Endothelial cell of umbilical vein (primary cell): ENCODE measurements around the gene C11orf68. TPM values are rescaled to one million over a fixed set of nuclear protein-coding genes. Genes with fewer than 3 reads are reported as not detected.

Source experiments
- BruUV-seq: library from RNA; stranded (reverse); fragments of 400-500 nt; replicated peaks from 2 replicates; lab custom pipeline; 2021; lab: Mats Ljungman, UMichigan
- CTCF ChIA-PET: fragments of 300-600, 350-600 bp; sonication (Branson Sonifier 250); formaldehyde crosslinking; loops from one replicate; lab custom pipeline; 2021; ENCODE audit warnings: antibody characterized with exemption, inconsistent platforms; lab: Charles Lee
- POLR2A ChIA-PET: fragments of 300-600, 350-600 bp; sonication (Branson Sonifier 250); formaldehyde crosslinking; loops from one replicate; lab custom pipeline; 2021; ENCODE audit warnings: antibody characterized with exemption, inconsistent platforms; lab: Charles Lee
- DNase-seq: peaks from one replicate; pipeline ENCODE4 v3.0.0-alpha.2; 2011; ENCODE audit warnings: low read depth, low spot score
- FAIRE-seq: peaks from 2 replicates; lab custom pipeline; 2011; peaks lifted over from hg19 to GRCh38; lab: Jason Lieb, UNC
- H2AFZ ChIP-seq: 2 replicates; pipeline ENCODE4 v1.6.0; 2012; ENCODE audit warnings: low read depth, low read length, control low read depth, inconsistent platforms
- H3K27ac ChIP-seq: 2 replicates; pipeline ENCODE4 v1.5.1; 2011; ENCODE audit warnings: low read depth, mild to moderate bottlenecking, control low read depth, low read length, moderate library complexity; ENCODE audit not compliant: insufficient read depth
- H3K27me3 ChIP-seq, 2 experiments: 2 replicates each; pipeline versions ENCODE4 v1.6.0 to v1.6.1; 2011; ENCODE audit warnings: low read length in 2 of 2, mixed read lengths in 1 of 2; ENCODE audit not compliant: control insufficient read depth in 2 of 2, insufficient read depth in 2 of 2
- H3K36me3 ChIP-seq, 2 experiments: 2 replicates in 1 of 2; 3 replicates in 1 of 2; pipeline ENCODE4 v1.5.1; 2011; ENCODE audit warnings: low read length in 2 of 2, mild to moderate bottlenecking in 1 of 2, moderate library complexity in 1 of 2; ENCODE audit not compliant: control insufficient read depth in 2 of 2, insufficient read depth in 2 of 2; ENCODE audit errors: extremely low read depth in 1 of 2
- H3K4me1 ChIP-seq: 3 replicates; pipeline ENCODE4 v1.5.1; 2011; ENCODE audit warnings: mild to moderate bottlenecking, low read length; ENCODE audit not compliant: control insufficient read depth, insufficient read depth; ENCODE audit errors: extremely low read depth
- H3K4me2 ChIP-seq: 2 replicates; pipeline ENCODE4 v1.6.1; 2011; ENCODE audit warnings: low read length, control low read depth, mixed read lengths; ENCODE audit not compliant: insufficient read depth
- H3K4me3 ChIP-seq, 3 experiments: fragments of 200-600 bp in 1 of 3; sonication (generic), shearing (Covaris generic) in 1 of 3; replicated peaks in 1 of 3; 2 replicates each; pipeline ENCODE4 v1.5.1; 2011 to 2016; ENCODE audit warnings: control low read depth in 3 of 3, low read length in 3 of 3, mild to moderate bottlenecking in 2 of 3, inconsistent platforms in 1 of 3, low read depth in 1 of 3, moderate library complexity in 1 of 3; ENCODE audit not compliant: insufficient read depth in 1 of 3
- H3K79me2 ChIP-seq: 2 replicates; pipeline ENCODE4 v1.6.0; 2012; ENCODE audit warnings: low read length, inconsistent platforms; ENCODE audit not compliant: control insufficient read depth, insufficient read depth
- H3K9ac ChIP-seq: replicated peaks from 2 replicates; pipeline ENCODE3; 2011; ENCODE audit warnings: low read length, control low read depth; ENCODE audit not compliant: insufficient read depth; ENCODE audit errors: extremely low read depth
- H3K9me1 ChIP-seq: replicated peaks from 3 replicates; pipeline ENCODE4 v1.6.0; 2011; ENCODE audit warnings: mild to moderate bottlenecking, low read length; ENCODE audit not compliant: control insufficient read depth, insufficient read depth; ENCODE audit errors: extremely low read depth
- H3K9me3 ChIP-seq: replicated peaks from 2 replicates; pipeline ENCODE4 v1.5.1; 2012; ENCODE audit warnings: low read length, inconsistent platforms; ENCODE audit not compliant: control insufficient read depth, insufficient read depth
- H4K20me1 ChIP-seq: replicated peaks from 2 replicates; pipeline ENCODE3; 2011; ENCODE audit warnings: mild to moderate bottlenecking, low read length; ENCODE audit not compliant: control insufficient read depth, insufficient read depth; ENCODE audit errors: extremely low read depth
- EZH2 ChIP-seq: IDR thresholded peaks from 2 replicates; pipeline ENCODE4 v1.6.1; 2012; ENCODE audit warnings: borderline replicate concordance, low read depth, mild to moderate bottlenecking, moderate library complexity, low read length, inconsistent platforms; ENCODE audit not compliant: severe bottlenecking
- FOS ChIP-seq: IDR thresholded peaks from 2 replicates; pipeline ENCODE4 v1.6.1; 2011; ENCODE audit warnings: mild to moderate bottlenecking, low read length, moderate library complexity, borderline replicate concordance; ENCODE audit not compliant: insufficient read depth
- GATA2 ChIP-seq: IDR thresholded peaks from 2 replicates; pipeline ENCODE4 v1.7.0; 2011; ENCODE audit warnings: low read depth, mild to moderate bottlenecking, moderate library complexity, mixed read lengths, low read length; ENCODE audit not compliant: insufficient read length, insufficient read depth
- JUN ChIP-seq: IDR thresholded peaks from 2 replicates; pipeline ENCODE4 v1.6.1; 2011; ENCODE audit warnings: borderline replicate concordance, low read depth; ENCODE audit not compliant: insufficient read length, insufficient read depth
- MYC ChIP-seq: IDR thresholded peaks from one replicate; pipeline ENCODE4 v1.6.1; 2011; ENCODE audit warnings: mild to moderate bottlenecking, low read depth, low read length
- POLR2A ChIP-seq: IDR thresholded peaks from 2 replicates; pipeline ENCODE4 v1.6.1; 2012; ENCODE audit warnings: low read depth, mild to moderate bottlenecking, control low read depth, low read length
- POLR2AphosphoS5 ChIP-seq: IDR thresholded peaks from 2 replicates; pipeline ENCODE4 v1.6.1; 2012; ENCODE audit warnings: low read depth, mild to moderate bottlenecking, control low read depth, low read length, moderate library complexity; ENCODE audit not compliant: insufficient read depth
- dilution Hi-C: fragments of 300-500 bp; cut with MboI; formaldehyde crosslinking; loops from one replicate; pipeline ENCODE4 v1.15.0; 2019; ENCODE audit warnings: low sequenced_read_pairs; ENCODE audit not compliant: extremely low pct_ligation_motif_present
- intact Hi-C: fragments of 100-400 bp; cut with micrococcal nuclease; formaldehyde crosslinking; loops from one replicate; pipeline ENCODE4 v1.10.0; 2022
- polyA plus RNA-seq, 4 experiments: library from polyadenylated mRNA; depleted of rRNA in 3 of 4; stranded (reverse) in 3 of 4; unstranded in 1 of 4; fragments of >200 nt; gene quantifications; 2 replicates each; pipeline versions ENCODE4 v1.2.1 to v1.2.3, GENCODE V29; 2011 to 2012; ENCODE audit warnings: missing spikeins in 1 of 4
- total RNA-seq: library from RNA; stranded (reverse); gene quantifications from 2 replicates; pipeline ENCODE4 v1.2.3, GENCODE V29; 2021
- TF ChIP-seq, protein P1 (sequence below): IDR thresholded peaks from 2 replicates; pipeline ENCODE4 v1.6.1; 2011; ENCODE audit not compliant: insufficient read depth, insufficient read length
- TF ChIP-seq, protein P2 (sequence below), 2 donors: IDR thresholded peaks; 1 replicate in 1 of 2; 2 replicates in 1 of 2; pipeline ENCODE4 v1.5.1; 2011; ENCODE audit warnings: low read length in 2 of 2, mild to moderate bottlenecking in 2 of 2, moderate library complexity in 2 of 2, control low read depth in 1 of 2, inconsistent platforms in 1 of 2, low read depth in 1 of 2; ENCODE audit not compliant: insufficient read depth in 1 of 2; ENCODE audit errors: extremely low read depth in 1 of 2

The C11orf68 gene
- total and polyA plus RNA-seq, 2 donors (not counting 3 experiments of a cell fraction or from before 2014, with no cell fraction given), result 35.6 to 66.5 TPM

DNA sequence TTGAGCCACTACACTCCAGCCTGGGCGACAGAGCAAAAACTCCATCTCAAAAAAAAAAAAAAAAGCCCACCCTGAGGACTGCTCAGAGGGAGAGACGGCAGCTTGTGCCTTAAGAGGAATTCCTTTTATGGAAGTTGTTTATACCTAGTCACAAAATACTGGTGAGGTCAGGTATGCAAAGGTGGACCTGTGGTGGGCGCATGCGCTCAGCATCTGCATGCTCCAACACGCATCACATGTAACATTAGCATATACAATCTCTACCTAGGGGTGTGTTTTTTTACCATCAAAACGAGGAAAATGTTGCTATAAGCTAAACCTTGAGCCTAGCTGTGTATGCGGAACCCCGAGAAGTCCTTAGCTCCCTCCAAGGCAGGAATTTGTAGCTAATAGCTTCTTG is 35.9 kb upstream of the C11orf68 start:
- no peak overlapping the region for H3K27ac ChIP-seq
- BruUV-seq, result no TSS peak
- no peaks in the 10 kb centered on the region for H3K9me1 ChIP-seq
- intact Hi-C loops (no loop called here), dilution Hi-C loops (no loop called here)
- H2AFZ ChIP-seq, result no peak overlapping the region
- H3K4me3 ChIP-seq, result no peak overlapping the region
- no peaks in the 10 kb centered on the region for H3K79me2 ChIP-seq
- CTCF ChIA-PET, result interaction anchor here (1.8 kb wide), 1 partner anchor 66 kb away, joined by 4 read pairs; the partner anchor contains the start of gene FIBP
- POLR2A ChIA-PET, result no interaction called here
- H3K27me3 ChIP-seq, result peaks cover 0 to 3% of the 10 kb centered on the region in 2 experiments
- no peak overlapping the region for H3K4me2 ChIP-seq
- TF ChIP-seq JUN (no peak), MYC (no peak), POLR2A (no peak), FOS (no peak), EZH2 (no peak), GATA2 (no peak), POLR2AphosphoS5 (no peak)
- TF ChIP-seq, protein P1, sequence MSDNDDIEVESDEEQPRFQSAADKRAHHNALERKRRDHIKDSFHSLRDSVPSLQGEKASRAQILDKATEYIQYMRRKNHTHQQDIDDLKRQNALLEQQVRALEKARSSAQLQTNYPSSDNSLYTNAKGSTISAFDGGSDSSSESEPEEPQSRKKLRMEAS, result no peak
- TF ChIP-seq, protein P2, sequence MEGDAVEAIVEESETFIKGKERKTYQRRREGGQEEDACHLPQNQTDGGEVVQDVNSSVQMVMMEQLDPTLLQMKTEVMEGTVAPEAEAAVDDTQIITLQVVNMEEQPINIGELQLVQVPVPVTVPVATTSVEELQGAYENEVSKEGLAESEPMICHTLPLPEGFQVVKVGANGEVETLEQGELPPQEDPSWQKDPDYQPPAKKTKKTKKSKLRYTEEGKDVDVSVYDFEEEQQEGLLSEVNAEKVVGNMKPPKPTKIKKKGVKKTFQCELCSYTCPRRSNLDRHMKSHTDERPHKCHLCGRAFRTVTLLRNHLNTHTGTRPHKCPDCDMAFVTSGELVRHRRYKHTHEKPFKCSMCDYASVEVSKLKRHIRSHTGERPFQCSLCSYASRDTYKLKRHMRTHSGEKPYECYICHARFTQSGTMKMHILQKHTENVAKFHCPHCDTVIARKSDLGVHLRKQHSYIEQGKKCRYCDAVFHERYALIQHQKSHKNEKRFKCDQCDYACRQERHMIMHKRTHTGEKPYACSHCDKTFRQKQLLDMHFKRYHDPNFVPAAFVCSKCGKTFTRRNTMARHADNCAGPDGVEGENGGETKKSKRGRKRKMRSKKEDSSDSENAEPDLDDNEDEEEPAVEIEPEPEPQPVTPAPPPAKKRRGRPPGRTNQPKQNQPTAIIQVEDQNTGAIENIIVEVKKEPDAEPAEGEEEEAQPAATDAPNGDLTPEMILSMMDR (IDR thresholded peaks at IDR 0.05; ENCODE audit: extremely low read depth in 1 of 2, insufficient read depth in 1 of 2, low read depth in 1 of 2, low read length in 2 of 2), result no peak
- H3K9me3 ChIP-seq, result no peaks in the 10 kb centered on the region
- FAIRE-seq (no peak), DNase-seq (no peak)
- no peaks in the 10 kb centered on the region for H4K20me1 ChIP-seq
- no peaks in the 10 kb centered on the region for H3K4me1 ChIP-seq
- no peaks in the 10 kb centered on the region for H3K36me3 ChIP-seq
- no peak overlapping the region for H3K9ac ChIP-seq
